Osteocyte (in vitro differentiated cells): ENCODE measurements around the gene MDGA2. TPM values are rescaled to one million over a fixed set of nuclear protein-coding genes. Genes with fewer than 3 reads are reported as not detected.

Source experiments
- DNase-seq: peaks from one replicate; pipeline ENCODE4 v3.0.0; 2021; ENCODE audit warnings: mixed read lengths; ENCODE audit not compliant: unreplicated experiment; ENCODE audit errors: extremely low spot score
- H3K27ac Mint-ChIP-seq: one replicate; pipeline ENCODE4 v1.8.0; 2021; ENCODE audit warnings: mild to moderate bottlenecking, mixed read lengths; ENCODE audit not compliant: unreplicated experiment
- H3K27me3 Mint-ChIP-seq: one replicate; pipeline ENCODE4 v1.8.0; 2021; ENCODE audit warnings: mixed read lengths; ENCODE audit not compliant: unreplicated experiment
- H3K36me3 Mint-ChIP-seq: one replicate; pipeline ENCODE4 v1.8.0; 2021; ENCODE audit warnings: mixed read lengths; ENCODE audit not compliant: unreplicated experiment
- H3K4me1 Mint-ChIP-seq: one replicate; pipeline ENCODE4 v1.8.0; 2021; ENCODE audit warnings: mixed read lengths; ENCODE audit not compliant: unreplicated experiment
- H3K4me3 Mint-ChIP-seq: one replicate; pipeline ENCODE4 v1.8.0; 2021; ENCODE audit warnings: mild to moderate bottlenecking, moderate library complexity, mixed read lengths; ENCODE audit not compliant: unreplicated experiment
- H3K9me3 Mint-ChIP-seq: one replicate; pipeline ENCODE4 v1.8.0; 2021; ENCODE audit warnings: mixed read lengths; ENCODE audit not compliant: unreplicated experiment
- total RNA-seq: library from RNA; stranded (reverse); gene quantifications from 2 replicates; pipeline ENCODE4 v1.2.1, GENCODE V29; 2021
- TF ChIP-seq, protein P1 (sequence below): fragments of 200-600 bp; sonication (generic); IDR thresholded peaks from 2 replicates; pipeline ENCODE4 v1.5.0; 2021; ENCODE audit warnings: antibody characterized with exemption, mild to moderate bottlenecking, moderate library complexity

MDGA2 gene
- total RNA-seq, 1 donor from 2014 or later = 0.19 TPM

GRCh38 chr14:47590767-47591495 lies 84.5 kb downstream of the MDGA2 start:
- TF ChIP-seq, protein P1, sequence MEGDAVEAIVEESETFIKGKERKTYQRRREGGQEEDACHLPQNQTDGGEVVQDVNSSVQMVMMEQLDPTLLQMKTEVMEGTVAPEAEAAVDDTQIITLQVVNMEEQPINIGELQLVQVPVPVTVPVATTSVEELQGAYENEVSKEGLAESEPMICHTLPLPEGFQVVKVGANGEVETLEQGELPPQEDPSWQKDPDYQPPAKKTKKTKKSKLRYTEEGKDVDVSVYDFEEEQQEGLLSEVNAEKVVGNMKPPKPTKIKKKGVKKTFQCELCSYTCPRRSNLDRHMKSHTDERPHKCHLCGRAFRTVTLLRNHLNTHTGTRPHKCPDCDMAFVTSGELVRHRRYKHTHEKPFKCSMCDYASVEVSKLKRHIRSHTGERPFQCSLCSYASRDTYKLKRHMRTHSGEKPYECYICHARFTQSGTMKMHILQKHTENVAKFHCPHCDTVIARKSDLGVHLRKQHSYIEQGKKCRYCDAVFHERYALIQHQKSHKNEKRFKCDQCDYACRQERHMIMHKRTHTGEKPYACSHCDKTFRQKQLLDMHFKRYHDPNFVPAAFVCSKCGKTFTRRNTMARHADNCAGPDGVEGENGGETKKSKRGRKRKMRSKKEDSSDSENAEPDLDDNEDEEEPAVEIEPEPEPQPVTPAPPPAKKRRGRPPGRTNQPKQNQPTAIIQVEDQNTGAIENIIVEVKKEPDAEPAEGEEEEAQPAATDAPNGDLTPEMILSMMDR = no peak
- Mint-ChIP-seq H3K27ac (no peak overlapping the region), H3K27me3 (no peaks in the 10 kb centered on the region), H3K4me3 (no peak overlapping the region), H3K4me1 (no peaks in the 10 kb centered on the region), H3K36me3 (no peaks in the 10 kb centered on the region), H3K9me3 (no peaks in the 10 kb centered on the region)
- no peak for DNase-seq

DNA sequence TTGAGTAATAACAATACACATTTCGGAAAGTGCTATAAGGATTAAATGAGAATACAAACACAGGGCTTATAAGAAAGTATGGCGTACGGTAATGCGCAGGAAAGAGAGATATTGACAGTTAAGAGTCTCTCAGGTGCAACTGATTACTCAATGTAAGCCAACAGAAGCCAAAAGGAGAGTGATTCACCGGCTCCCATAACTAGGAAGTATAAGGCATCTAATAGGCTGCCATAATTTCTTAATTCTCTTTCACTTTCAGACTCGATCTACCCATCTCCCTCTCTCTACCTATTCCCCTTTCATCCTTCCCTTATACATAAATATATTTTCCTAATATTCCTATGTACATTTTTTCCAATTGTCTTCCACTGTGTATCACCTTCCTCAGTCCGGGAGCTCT lies 90.0 kb downstream of the MDGA2 start:
- TF ChIP-seq, protein P1 = no peak
- Mint-ChIP-seq H3K27me3 (no peaks in the 10 kb centered on the region), H3K4me1 (no peaks in the 10 kb centered on the region), H3K9me3 (no peaks in the 10 kb centered on the region), H3K36me3 (no peaks in the 10 kb centered on the region), H3K27ac (no peak overlapping the region), H3K4me3 (no peak overlapping the region)
- no peak for DNase-seq

DNA sequence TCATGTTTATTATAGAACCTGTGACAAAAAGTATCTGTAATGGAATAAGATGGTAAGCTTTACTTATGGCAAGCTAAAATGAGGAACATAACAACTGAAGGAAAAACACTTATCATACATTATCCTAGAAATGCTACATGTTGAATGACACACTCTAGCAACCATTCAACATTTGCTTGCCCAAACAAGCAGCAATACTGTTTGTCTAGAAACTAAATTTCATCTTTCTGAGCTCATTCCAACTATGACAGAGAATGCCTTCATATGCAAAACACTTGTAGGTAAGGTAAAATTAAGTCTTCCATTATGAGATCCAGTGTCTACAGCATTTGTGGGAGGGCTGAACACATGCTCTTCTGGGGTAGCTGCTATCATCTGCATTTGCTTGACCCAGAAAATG lies 108.1 kb downstream of the MDGA2 start:
- TF ChIP-seq, protein P1 = no peak
- DNase-seq = no peak
- H3K4me1 Mint-ChIP-seq = no peaks in the 10 kb centered on the region
- H3K27ac Mint-ChIP-seq = no peak overlapping the region
- peaks cover 11% of the 10 kb centered on the region for H3K9me3 Mint-ChIP-seq
- H3K27me3 Mint-ChIP-seq = no peaks in the 10 kb centered on the region
- no peaks in the 10 kb centered on the region for H3K36me3 Mint-ChIP-seq
- no peak overlapping the region for H3K4me3 Mint-ChIP-seq

- H3K27me3 Mint-ChIP-seq = no peaks in the 10 kb centered on the region
- no peak overlapping the region for H3K4me3 Mint-ChIP-seq
- H3K36me3 Mint-ChIP-seq = no peaks in the 10 kb centered on the region
- DNase-seq = no peak
- no peaks in the 10 kb centered on the region for H3K9me3 Mint-ChIP-seq
- TF ChIP-seq, protein P1 = no peak
- H3K4me1 Mint-ChIP-seq = peaks cover 6% of the 10 kb centered on the region
- H3K27ac Mint-ChIP-seq = no peak overlapping the region
Measured at GRCh38 chr14:47557894-47558293, 117.5 kb downstream of the MDGA2 start.

GRCh38 chr14:47555333-47555732 lies 120.1 kb downstream of the MDGA2 start:
- peaks cover 6% of the 10 kb centered on the region for H3K4me1 Mint-ChIP-seq
- H3K36me3 Mint-ChIP-seq = no peaks in the 10 kb centered on the region
- TF ChIP-seq, protein P1 = no peak

More at GRCh38 chr14:47555333-47555732, 120.1 kb downstream of the MDGA2 start:
- DNase-seq = no peak
- Mint-ChIP-seq H3K27ac (no peak overlapping the region), H3K9me3 (no peaks in the 10 kb centered on the region), H3K4me3 (no peak overlapping the region), H3K27me3 (no peaks in the 10 kb centered on the region)
